Aorta (tissue), 5 donors: ENCODE results near the gene PIEZO2. TPM values are rescaled to one million over a fixed set of nuclear protein-coding genes. Genes with fewer than 3 reads are reported as not detected.

Experiments used
- ATAC-seq: fragments of 200-7000 bp; cut with Tn5 transposase; one replicate; pipeline ENCODE4 v1.9.1; 2022; ENCODE audit warnings: moderate library complexity; ENCODE audit not compliant: low FRiP score
- DNase-seq, 2 donors: peaks; one replicate each; pipeline ENCODE4 v3.0.0-alpha.2; 2020
- H3K27ac ChIP-seq, 2 donors: one replicate each; pipeline ENCODE4 v1.5.1; 2013; ENCODE audit warnings: low read length in 2 of 2, mild to moderate bottlenecking in 2 of 2, moderate library complexity in 2 of 2, control low read depth in 1 of 2, inconsistent platforms in 1 of 2, low read depth in 1 of 2
- H3K27me3 ChIP-seq, 2 donors: one replicate each; pipeline ENCODE4 v1.6.1; 2013; ENCODE audit warnings: control low read depth in 1 of 2, low read length in 1 of 2, mild to moderate bottlenecking in 1 of 2, moderate library complexity in 1 of 2; ENCODE audit not compliant: insufficient read depth in 2 of 2, control insufficient read depth in 1 of 2
- H3K36me3 ChIP-seq, 2 donors: one replicate each; pipeline ENCODE4 v1.6.1; 2013; ENCODE audit warnings: control low read depth in 1 of 2, low read length in 1 of 2, mild to moderate bottlenecking in 1 of 2; ENCODE audit not compliant: insufficient read depth in 2 of 2, control insufficient read depth in 1 of 2
- H3K4me1 ChIP-seq, 2 donors: one replicate each; pipeline ENCODE4 v1.6.1; 2013; ENCODE audit warnings: low read length in 2 of 2, control low read depth in 1 of 2, mild to moderate bottlenecking in 1 of 2, moderate library complexity in 1 of 2; ENCODE audit not compliant: insufficient read depth in 2 of 2, control insufficient read depth in 1 of 2
- H3K4me3 ChIP-seq, 2 donors: one replicate each; pipeline ENCODE4 v1.5.1; 2013; ENCODE audit warnings: low read length in 2 of 2, control low read depth in 1 of 2, mild to moderate bottlenecking in 1 of 2
- H3K9me3 ChIP-seq: one replicate; pipeline ENCODE4 v1.6.1; 2013; ENCODE audit warnings: mild to moderate bottlenecking, low read length; ENCODE audit not compliant: control insufficient read depth
- WGBS, 2 donors: extraction: QIAGEN DNeasy Blood & Tissue Kit; methylation state at CpG; one replicate each; pipeline ENCODE4 v1.1.7; 2013; 5-methylcytosine and 5-hydroxymethylcytosine counted together
- intact Hi-C, 2 donors: fragments of 100-400 bp; cut with DNase I; formaldehyde crosslinking; loops; one replicate each; pipeline versions ENCODE4 v1.14.2 to v1.15.0; 2022
- polyA plus RNA-seq, 2 donors: library from polyadenylated mRNA; stranded (reverse); fragments of 200-250 nt; gene quantifications; one replicate each; pipeline ENCODE4 v1.2.3, GENCODE V29; 2013
- total RNA-seq, 2 donors: library from RNA; stranded (reverse); fragmentation: NEBNext Ultra II Directional; extraction: Animal tissue kit (Norgen Biotek cat#: 25700); gene quantifications; one replicate each; pipeline ENCODE4 v1.2.1, GENCODE V29; 2021
- donor health status: healthy with polysubstance abuse.
- donor health status: Bipolar disorder and iron deficiency.
- donor health status: DM: no; HTN: no; CAD: no.
- donor health status: DM: no; HTN: no; CAD: no.
- donor health status: DM: yes; HTN: yes; CAD: no.

Gene PIEZO2
- total and polyA plus RNA-seq, 4 donors, result 0.50 to 8.8 (median 1.6) TPM

DNA sequence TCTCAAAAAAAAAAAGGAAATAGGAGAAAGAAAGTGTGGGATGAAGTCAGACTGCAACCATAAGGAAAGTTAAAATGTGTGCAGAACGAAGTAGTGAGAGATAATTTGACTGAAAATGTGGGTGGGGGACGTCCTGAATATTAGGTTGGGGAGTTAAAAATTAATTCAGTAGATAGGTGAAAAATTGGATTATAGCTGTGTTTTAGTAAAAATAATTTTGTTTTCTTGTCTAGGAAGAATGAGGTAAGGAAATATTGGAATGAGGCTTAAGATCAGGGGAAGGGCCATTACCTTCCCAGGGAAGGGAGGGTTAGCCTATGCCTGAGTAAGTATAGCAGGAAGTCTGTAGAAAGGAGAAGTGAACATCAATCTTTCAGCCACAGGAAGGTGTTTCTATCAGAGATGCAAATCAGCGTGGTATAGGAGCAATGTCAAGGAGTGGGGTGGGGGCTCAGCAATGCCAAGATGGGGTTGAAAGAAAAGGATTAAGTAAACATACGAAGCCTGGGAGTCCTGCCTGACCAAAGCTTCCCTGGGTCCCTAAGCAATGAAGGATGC is 250.9 kb downstream of the PIEZO2 start:
- no peak overlapping the region for H3K4me3 ChIP-seq
- intact Hi-C loops, result no loop called here
- DNase-seq, result no peak
- 92 to 93% methylated on average over 4 of the region's 4 CpGs for WGBS, 2 donors
- no peak for ATAC-seq
- no peak overlapping the region for H3K27ac ChIP-seq
- H3K36me3 ChIP-seq, result no peaks in the 10 kb centered on the region
- no peaks in the 10 kb centered on the region for H3K27me3 ChIP-seq
- no peaks in the 10 kb centered on the region for H3K4me1 ChIP-seq
- no peaks in the 10 kb centered on the region for H3K9me3 ChIP-seq

DNA sequence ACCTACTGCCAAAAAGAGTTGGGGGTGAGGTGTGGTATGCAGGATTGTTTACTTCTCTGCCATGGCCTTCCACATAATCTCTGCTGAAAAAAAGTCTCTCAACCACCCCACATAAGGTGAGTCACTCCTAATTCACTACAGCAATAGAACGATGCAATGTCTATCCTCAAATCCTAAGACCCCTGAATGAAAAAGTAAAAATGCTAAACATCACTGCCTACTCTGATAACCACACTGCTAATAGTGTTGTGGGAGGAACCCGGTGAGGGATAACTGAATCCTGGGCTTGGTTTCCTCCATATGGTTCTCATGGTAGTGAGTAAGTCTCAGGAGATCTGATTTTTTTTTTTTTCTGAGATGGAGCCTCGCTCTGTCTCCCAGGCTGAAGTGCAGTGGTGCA is 252.5 kb downstream of the PIEZO2 start:
- H3K36me3 ChIP-seq, result no peaks in the 10 kb centered on the region
- H3K4me3 ChIP-seq, result no peak overlapping the region
- DNase-seq (no peak), ATAC-seq (no peak)
- H3K27ac ChIP-seq, result no peak overlapping the region
- H3K27me3 ChIP-seq, result no peaks in the 10 kb centered on the region
- intact Hi-C loops, result no loop called here
- 84 to 90% methylated on average over 3 of the region's 3 CpGs for WGBS, 2 donors
- no peaks in the 10 kb centered on the region for H3K4me1 ChIP-seq
- H3K9me3 ChIP-seq, result no peaks in the 10 kb centered on the region

DNA sequence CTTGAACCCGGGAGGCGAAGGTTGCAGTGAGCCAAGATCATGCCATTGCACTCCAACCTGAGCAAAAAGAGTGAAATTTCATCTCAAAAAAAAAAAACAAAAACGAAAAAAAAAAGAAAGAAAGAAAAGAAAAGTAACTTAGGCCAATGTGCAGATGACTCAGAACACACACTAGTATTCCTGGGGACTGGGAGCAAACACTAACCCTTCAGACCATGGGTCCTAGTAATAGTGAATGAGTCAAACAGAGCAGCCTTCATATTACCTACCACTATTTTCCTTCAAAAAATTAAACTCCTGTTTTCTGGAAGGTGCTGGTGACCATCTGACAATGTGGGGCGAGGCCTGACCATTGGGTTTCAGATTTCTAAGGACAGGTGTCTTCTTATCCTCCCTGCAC is 253.4 kb downstream of the PIEZO2 start:
- DNase-seq, result no peak
- Histone ChIP-seq H3K4me1 (no peaks in the 10 kb centered on the region), H3K36me3 (no peaks in the 10 kb centered on the region), H3K4me3 (no peak overlapping the region), H3K9me3 (no peaks in the 10 kb centered on the region), H3K27ac (no peak overlapping the region), H3K27me3 (no peaks in the 10 kb centered on the region)
- intact Hi-C loops, result no loop called here
- no peak for ATAC-seq
- 79 to 82% methylated on average over 4 of the region's 4 CpGs for WGBS, 2 donors

DNA sequence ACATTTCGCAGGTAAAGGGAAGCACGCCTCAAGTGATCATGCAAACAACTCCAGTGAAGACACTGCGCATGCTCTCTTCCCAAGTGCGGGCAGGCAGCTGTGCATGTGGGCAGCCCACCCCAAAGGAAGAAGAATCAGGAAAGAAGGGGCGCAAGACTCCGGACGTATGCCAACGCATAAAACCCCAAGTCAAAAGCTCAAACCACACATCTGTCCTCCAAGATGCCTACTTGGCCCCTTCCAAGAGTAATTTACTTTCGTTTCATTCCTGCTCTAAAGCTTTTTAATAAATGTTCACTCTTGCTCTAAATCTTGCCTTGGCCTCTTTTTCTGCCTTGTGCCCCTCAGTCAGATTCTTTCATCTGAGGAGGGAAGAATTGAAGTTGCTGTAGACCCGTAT is 254.9 kb downstream of the PIEZO2 start:
- Histone ChIP-seq H3K27me3 (no peaks in the 10 kb centered on the region), H3K9me3 (no peaks in the 10 kb centered on the region), H3K27ac (no peak overlapping the region), H3K4me3 (no peak overlapping the region), H3K4me1 (no peaks in the 10 kb centered on the region), H3K36me3 (no peaks in the 10 kb centered on the region)
- intact Hi-C loops, result no loop called here
- ATAC-seq (no peak), DNase-seq (no peak)
- 88 to 91% methylated on average over 10 of the region's 10 CpGs for WGBS, 2 donors

DNA sequence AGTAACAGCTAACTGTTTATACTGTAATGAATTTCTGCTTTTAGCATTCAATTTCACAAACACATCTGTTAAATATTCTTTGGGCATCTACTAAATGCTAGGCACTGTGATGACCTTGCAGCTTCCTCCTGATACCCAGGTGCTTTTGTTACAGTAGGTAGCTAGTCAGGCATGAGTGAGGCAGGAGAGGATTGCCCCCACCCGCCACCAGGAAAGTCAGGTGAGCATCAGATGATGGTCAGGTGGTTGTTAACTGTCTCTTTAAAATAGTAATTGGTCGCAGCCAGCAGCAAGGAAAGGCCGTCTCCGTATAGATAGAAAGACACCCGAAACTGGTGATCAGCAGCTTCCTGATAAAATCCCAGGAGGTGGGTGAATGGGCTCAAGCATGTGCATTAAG is 255.6 kb downstream of the PIEZO2 start:
- 97 to 100% methylated on average over 5 of the region's 5 CpGs for WGBS, 2 donors
- no peak for DNase-seq
- H3K4me1 ChIP-seq, result no peaks in the 10 kb centered on the region
- intact Hi-C loops, result no loop called here
- no peak overlapping the region for H3K27ac ChIP-seq
- H3K36me3 ChIP-seq, result no peaks in the 10 kb centered on the region
- no peak for ATAC-seq
- no peak overlapping the region for H3K4me3 ChIP-seq
- no peaks in the 10 kb centered on the region for H3K27me3 ChIP-seq
- no peaks in the 10 kb centered on the region for H3K9me3 ChIP-seq

DNA sequence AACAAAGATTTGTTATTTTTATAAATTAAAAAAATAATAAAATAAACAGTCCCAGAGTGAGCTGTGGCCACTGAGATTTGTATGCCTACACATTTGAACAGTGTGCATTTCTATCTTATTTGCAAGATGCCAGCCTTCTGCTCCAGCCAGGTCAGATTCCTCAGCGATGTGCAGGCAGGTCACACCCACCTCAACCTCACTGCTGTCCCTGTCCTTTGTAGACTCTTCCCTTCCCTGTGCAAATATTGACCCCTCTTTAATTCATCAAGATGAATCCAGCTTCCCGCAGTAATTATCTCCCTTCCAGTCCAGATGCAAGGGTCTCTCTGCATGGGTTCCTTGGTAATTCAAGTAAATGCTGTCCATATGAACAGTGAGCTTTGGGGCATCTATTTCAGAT is 256.2 kb downstream of the PIEZO2 start:
- 63 to 84% methylated on average over 2 of the region's 2 CpGs for WGBS, 2 donors
- Histone ChIP-seq H3K9me3 (no peaks in the 10 kb centered on the region), H3K4me3 (no peak overlapping the region), H3K36me3 (no peaks in the 10 kb centered on the region), H3K27me3 (no peaks in the 10 kb centered on the region), H3K27ac (no peak overlapping the region), H3K4me1 (no peaks in the 10 kb centered on the region)
- DNase-seq (no peak), ATAC-seq (no peak)
- intact Hi-C loops, result no loop called here

DNA sequence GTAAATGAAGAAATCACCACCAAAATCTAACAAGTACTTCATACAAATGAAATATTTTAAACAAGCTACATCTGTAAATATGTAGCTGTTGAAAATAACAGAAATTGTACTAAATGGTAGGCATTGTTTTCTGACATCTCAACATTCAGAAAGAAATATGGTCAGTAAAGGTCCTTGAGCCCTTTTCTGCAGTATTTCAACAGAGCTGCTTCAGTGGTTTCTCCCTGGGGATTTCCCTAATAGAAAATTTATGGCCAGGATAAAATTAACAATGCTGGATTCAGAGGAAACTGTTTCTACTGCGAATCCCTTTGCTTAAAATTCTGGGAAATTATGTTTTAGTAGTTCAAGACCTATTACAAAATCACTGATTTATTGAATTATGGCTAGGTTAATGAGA is 256.6 kb downstream of the PIEZO2 start:
- DNase-seq, result no peak
- intact Hi-C loops, result no loop called here
- WGBS, 2 donors, result 15 to 37% methylated on average over 1 of the region's 1 CpG
- Histone ChIP-seq H3K27me3 (no peaks in the 10 kb centered on the region), H3K36me3 (no peaks in the 10 kb centered on the region), H3K9me3 (no peaks in the 10 kb centered on the region), H3K27ac (no peak overlapping the region), H3K4me3 (no peak overlapping the region), H3K4me1 (no peaks in the 10 kb centered on the region)
- no peak for ATAC-seq

DNA sequence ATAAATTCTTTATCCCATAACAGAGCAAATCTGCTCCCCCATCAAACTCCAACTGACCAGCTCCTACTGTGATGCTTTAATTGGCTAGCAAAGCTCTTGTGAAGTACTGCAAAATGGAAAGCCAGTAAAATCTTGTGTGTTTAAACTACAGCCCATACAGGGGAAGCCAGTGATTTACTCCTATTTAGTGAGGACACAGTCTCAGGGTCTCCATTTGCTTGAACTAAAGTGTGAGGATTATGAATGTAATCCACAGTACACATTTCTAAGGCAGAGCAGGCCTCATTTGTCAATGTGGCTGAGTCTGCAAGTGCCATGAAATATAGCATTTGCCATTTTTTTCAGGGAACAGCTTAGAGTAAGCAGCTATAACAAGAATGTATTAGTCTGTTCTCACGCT is 259.3 kb downstream of the PIEZO2 start:
- DNase-seq (no peak), ATAC-seq (no peak)
- Histone ChIP-seq H3K9me3 (no peaks in the 10 kb centered on the region), H3K4me1 (no peaks in the 10 kb centered on the region), H3K4me3 (no peak overlapping the region), H3K36me3 (no peaks in the 10 kb centered on the region), H3K27ac (no peak overlapping the region), H3K27me3 (no peaks in the 10 kb centered on the region)
- WGBS, 2 donors, result 100% methylated on average over 1 of the region's 1 CpG
- intact Hi-C loops, result no loop called here

DNA sequence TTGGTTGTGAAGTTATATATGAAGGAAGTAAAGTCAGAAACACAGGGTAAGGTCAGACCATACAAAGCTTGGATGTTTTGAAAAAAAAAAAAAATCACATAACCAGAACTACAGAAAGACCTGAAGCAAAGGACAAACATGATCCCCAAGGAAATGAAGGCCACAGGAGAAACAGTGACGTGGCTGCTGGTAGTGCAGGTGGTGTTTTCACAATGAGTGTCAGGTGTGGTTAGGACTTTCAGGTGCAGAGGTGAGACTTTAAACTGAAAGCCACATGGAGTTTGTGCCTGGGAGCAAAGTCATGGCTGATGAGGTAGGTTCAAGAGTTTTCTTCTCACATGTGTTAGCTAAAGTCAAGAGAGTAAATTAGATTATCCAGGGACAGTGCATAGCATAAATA is 270.7 kb downstream of the PIEZO2 start:
- H3K27me3 ChIP-seq, result no peaks in the 10 kb centered on the region
- H3K27ac ChIP-seq, result no peak overlapping the region
- 87 to 91% methylated on average over 1 of the region's 1 CpG for WGBS, 2 donors
- no peak for DNase-seq
- intact Hi-C loops, result no loop called here
- peaks cover 1% of the 10 kb centered on the region for H3K9me3 ChIP-seq
- no peak for ATAC-seq
- H3K4me3 ChIP-seq, result no peak overlapping the region
- no peaks in the 10 kb centered on the region for H3K36me3 ChIP-seq
- H3K4me1 ChIP-seq, result no peaks in the 10 kb centered on the region
